GM19238 (cell line): ENCODE measurements around the gene C1orf52.

Experiments
- DNase-seq: peaks from one replicate; pipeline ENCODE4 v3.0.0; 2011; ENCODE audit warnings: low spot score; ENCODE audit not compliant: insufficient read length

C1orf52 gene

GRCh38 chr1:85237613-85238012 lies 21.8 kb downstream of the C1orf52 start:
- DNase-seq = no peak

GRCh38 chr1:85230305-85230977 lies 29.0 kb downstream of the C1orf52 start:
- DNase-seq = no peak

- DNase-seq = no peak
Observed at GRCh38 chr1:85229574-85230097, 29.8 kb downstream of the C1orf52 start.

GRCh38 chr1:85228972-85229371 lies 30.5 kb downstream of the C1orf52 start:
- DNase-seq = no peak

- DNase-seq = no peak
Observed at GRCh38 chr1:85225624-85226380, 33.7 kb downstream of the C1orf52 start.

- no peak for DNase-seq
Observed at GRCh38 chr1:85224734-85225623, 34.5 kb downstream of the C1orf52 start.

- no peak for DNase-seq
Observed at GRCh38 chr1:85224295-85224694, 35.2 kb downstream of the C1orf52 start.

- no peak for DNase-seq
Observed at GRCh38 chr1:85223334-85223733, 36.1 kb downstream of the C1orf52 start.

- no peak for DNase-seq
Observed at GRCh38 chr1:85220756-85221201, 38.7 kb downstream of the C1orf52 start.

GRCh38 chr1:85219853-85220610 lies 39.4 kb downstream of the C1orf52 start:
- DNase-seq = no peak

- DNase-seq = no peak
Observed at GRCh38 chr1:85216697-85217096, 42.8 kb downstream of the C1orf52 start.

- no peak for DNase-seq
Observed at GRCh38 chr1:85214654-85215053, 44.8 kb downstream of the C1orf52 start.

GRCh38 chr1:85208488-85208887 lies 51.0 kb downstream of the C1orf52 start:
- DNase-seq = no peak

- DNase-seq = no peak
Observed at GRCh38 chr1:85203573-85204171, 55.8 kb downstream of the C1orf52 start.

GRCh38 chr1:85202864-85203255 lies 56.6 kb downstream of the C1orf52 start:
- DNase-seq = no peak

GRCh38 chr1:85202092-85202863 lies 57.2 kb downstream of the C1orf52 start:
- no peak for DNase-seq

- peak; percentile 27 for DNase-seq
Observed at GRCh38 chr1:85201340-85202091, 57.9 kb downstream of the C1orf52 start.

GRCh38 chr1:85200463-85201339 lies 58.8 kb downstream of the C1orf52 start, which contains the start of gene SYDE2:
Gene SYDE2, minus strand, starts transcription at chr1:85201016. Its CDS starts 20 bp downstream, at chr1:85200996.
- DNase-seq = peak; percentile 53
